Glutamatergic neuron (in vitro differentiated cells): ENCODE data around the gene BTBD17. TPM values are rescaled to one million over a fixed set of nuclear protein-coding genes. Genes with fewer than 3 reads are reported as not detected.
A peak's percentile ranks its signal among the peaks of the same experiment; 100 is the strongest.

Experiments
- DNase-seq: peaks from one replicate; pipeline ENCODE4 v3.0.0; 2022
- H3K27ac Mint-ChIP-seq: one replicate; pipeline ENCODE4 v1.8.0; 2020; ENCODE audit warnings: mild to moderate bottlenecking, mixed read lengths, inconsistent platforms; ENCODE audit not compliant: unreplicated experiment
- H3K27me3 Mint-ChIP-seq: one replicate; pipeline ENCODE4 v1.8.0; 2020; ENCODE audit warnings: mild to moderate bottlenecking, moderate library complexity, mixed read lengths, inconsistent platforms; ENCODE audit not compliant: unreplicated experiment
- H3K36me3 Mint-ChIP-seq: one replicate; pipeline ENCODE4 v1.8.0; 2020; ENCODE audit warnings: mild to moderate bottlenecking, mixed read lengths, inconsistent platforms; ENCODE audit not compliant: unreplicated experiment
- H3K4me1 Mint-ChIP-seq: one replicate; pipeline ENCODE4 v1.8.0; 2020; ENCODE audit warnings: mild to moderate bottlenecking, low read depth, mixed read lengths, inconsistent platforms; ENCODE audit not compliant: unreplicated experiment
- H3K4me3 Mint-ChIP-seq: one replicate; pipeline ENCODE4 v1.8.0; 2020; ENCODE audit warnings: mild to moderate bottlenecking, mixed read lengths, inconsistent platforms; ENCODE audit not compliant: unreplicated experiment
- H3K9me3 Mint-ChIP-seq: one replicate; pipeline ENCODE4 v1.8.0; 2020; ENCODE audit warnings: mild to moderate bottlenecking, moderate library complexity, mixed read lengths, inconsistent platforms; ENCODE audit not compliant: unreplicated experiment
- CTCF ChIP-seq: fragments of 200-600 bp; sonication (generic); IDR thresholded peaks from one replicate; pipeline ENCODE4 v1.5.0; 2021; ENCODE audit not compliant: partially characterized antibody, unreplicated experiment
- total RNA-seq: library from RNA; stranded (reverse); fragmentation: NEBNext Ultra II Directional; extraction: Animal tissue kit (Norgen Biotek cat#: 25700); gene quantifications from one replicate; pipeline ENCODE4 v1.2.1, GENCODE V29; 2021; ENCODE audit not compliant: unreplicated experiment

Gene BTBD17
- total RNA-seq, 1 donor from 2014 or later: 310 TPM

- no peaks in the 10 kb centered on the region for H3K36me3 Mint-ChIP-seq
- no peak for TF ChIP-seq CTCF
- H3K4me1 Mint-ChIP-seq: peaks cover 25% of the 10 kb centered on the region
- H3K27ac Mint-ChIP-seq: peak overlapping the region; percentile 79
- H3K9me3 Mint-ChIP-seq: peaks cover 12% of the 10 kb centered on the region
- no peak for DNase-seq
- no peak overlapping the region for H3K4me3 Mint-ChIP-seq
- peaks cover 4% of the 10 kb centered on the region for H3K27me3 Mint-ChIP-seq
Measured at GRCh38 chr17:74392848-74393247, 31.2 kb upstream of the BTBD17 start.

- peaks cover 4% of the 10 kb centered on the region for H3K27me3 Mint-ChIP-seq
- no peak for TF ChIP-seq CTCF
- no peak overlapping the region for H3K4me3 Mint-ChIP-seq
- H3K27ac Mint-ChIP-seq: no peak overlapping the region
- no peaks in the 10 kb centered on the region for H3K36me3 Mint-ChIP-seq
- H3K4me1 Mint-ChIP-seq: peaks cover 25% of the 10 kb centered on the region
- H3K9me3 Mint-ChIP-seq: peaks cover 12% of the 10 kb centered on the region
- DNase-seq: no peak
Measured at GRCh38 chr17:74391771-74392170, 30.1 kb upstream of the BTBD17 start.

- no peak for TF ChIP-seq CTCF
- no peaks in the 10 kb centered on the region for H3K36me3 Mint-ChIP-seq
- peaks cover 12% of the 10 kb centered on the region for H3K9me3 Mint-ChIP-seq
- no peak overlapping the region for H3K27ac Mint-ChIP-seq
- H3K27me3 Mint-ChIP-seq: peaks cover 7% of the 10 kb centered on the region
- H3K4me3 Mint-ChIP-seq: no peak overlapping the region
- peaks cover 26% of the 10 kb centered on the region for H3K4me1 Mint-ChIP-seq
- DNase-seq: no peak
Measured at GRCh38 chr17:74390680-74391653, 29.3 kb upstream of the BTBD17 start.

GRCh38 chr17:74389937-74390679 lies 28.4 kb upstream of the BTBD17 start:
- peaks cover 13% of the 10 kb centered on the region for H3K9me3 Mint-ChIP-seq
- TF ChIP-seq CTCF: no peak
- H3K27ac Mint-ChIP-seq: no peak overlapping the region
- peaks cover 7% of the 10 kb centered on the region for H3K27me3 Mint-ChIP-seq
- H3K4me3 Mint-ChIP-seq: no peak overlapping the region
- DNase-seq: no peak
- peaks cover 22% of the 10 kb centered on the region for H3K4me1 Mint-ChIP-seq
- no peaks in the 10 kb centered on the region for H3K36me3 Mint-ChIP-seq
